NCI-H2029 treated with DMSO at 0.1 percent for 48 hours (cell line): ENCODE results near the gene SPCS3.
"Not testable (repeated sequence)": the region's sequence is repeated elsewhere in the genome, so short reads cannot be mapped to it uniquely, and the experiment has no call there.

Source experiments
- DNase-seq: peaks from one replicate; lab custom pipeline; 2025; lab: John Stamatoyannopoulos, UW

SPCS3 gene

DNA sequence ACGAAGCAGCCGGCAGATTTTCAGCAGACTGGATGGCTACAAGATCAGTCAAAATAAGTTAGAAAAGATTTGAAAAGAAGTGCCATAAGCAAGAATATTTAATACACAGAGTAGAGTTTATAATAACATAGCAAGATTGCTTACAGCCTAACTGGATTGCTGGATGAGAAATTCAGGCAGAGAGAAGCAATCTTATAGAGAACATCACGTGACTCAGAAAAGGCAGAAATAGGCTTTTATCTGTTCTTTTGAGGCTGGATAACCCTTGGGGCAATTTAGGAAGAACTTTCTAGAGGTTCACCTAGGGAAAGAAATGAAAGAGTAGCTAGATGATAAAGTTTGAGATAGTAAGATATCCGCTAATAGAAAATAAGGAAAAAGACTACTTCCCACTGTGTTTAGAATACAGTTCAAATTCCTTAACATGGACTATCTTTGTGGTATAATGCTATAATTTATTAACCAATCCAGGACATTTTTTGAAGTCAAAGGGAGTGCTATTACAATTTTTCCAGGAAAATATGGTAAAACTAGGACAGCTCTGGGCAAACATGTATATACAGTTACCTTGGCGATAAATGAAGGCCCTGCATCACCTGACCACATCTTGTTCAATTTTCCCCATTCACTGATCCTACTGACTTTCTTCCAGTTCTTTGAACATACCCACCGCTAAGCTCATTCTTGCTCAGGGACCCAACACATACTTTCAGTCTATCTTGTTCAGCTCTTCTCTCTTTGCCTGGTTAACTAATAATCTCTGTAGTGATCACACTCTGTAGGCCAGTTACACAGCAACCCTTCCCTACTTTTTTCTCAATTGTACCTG is 12.7 kb upstream of the SPCS3 start:
- DNase-seq = no peak

DNA sequence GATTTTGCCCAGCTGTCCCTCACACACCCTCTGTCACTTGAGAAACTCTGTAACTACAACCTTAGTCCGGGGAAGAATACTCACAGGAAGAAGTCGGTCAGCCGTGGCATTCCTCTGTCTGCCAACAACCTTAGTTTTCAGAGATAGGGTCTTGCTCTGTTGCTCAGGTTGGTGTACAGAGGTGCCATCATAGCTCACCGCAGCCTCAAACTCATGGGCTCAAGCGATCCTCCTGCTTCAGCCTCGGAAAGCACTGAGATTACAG is 12.2 kb upstream of the SPCS3 start:
- DNase-seq = no peak

- no peak for DNase-seq
Observed at GRCh38 chr4:176308441-176308840, 11.3 kb upstream of the SPCS3 start.

DNA sequence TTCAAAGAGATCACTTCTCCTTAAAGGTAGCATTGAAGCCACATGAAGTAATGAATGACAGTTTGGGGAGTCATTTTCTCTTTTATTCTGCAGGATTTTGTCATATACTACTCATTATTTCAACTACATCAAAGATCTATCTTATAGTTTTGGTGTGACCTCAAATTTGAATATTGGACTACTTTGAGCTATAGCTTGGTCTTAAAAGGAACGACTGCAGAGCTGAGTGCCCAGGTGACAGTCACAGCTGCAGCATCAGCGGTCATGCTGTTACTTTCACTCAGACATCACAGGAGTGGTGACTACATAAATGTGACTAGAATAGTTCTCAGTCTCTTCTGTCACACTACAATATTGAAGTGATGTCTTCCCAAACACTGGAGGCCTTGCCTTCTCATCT is 10.7 kb upstream of the SPCS3 start:
- DNase-seq = no peak

GRCh38 chr4:176309772-176310171 is 10.0 kb upstream of the SPCS3 start:
- DNase-seq = no peak

- no peak for DNase-seq
Observed at GRCh38 chr4:176313596-176314336, 6.0 kb upstream of the SPCS3 start.

DNA sequence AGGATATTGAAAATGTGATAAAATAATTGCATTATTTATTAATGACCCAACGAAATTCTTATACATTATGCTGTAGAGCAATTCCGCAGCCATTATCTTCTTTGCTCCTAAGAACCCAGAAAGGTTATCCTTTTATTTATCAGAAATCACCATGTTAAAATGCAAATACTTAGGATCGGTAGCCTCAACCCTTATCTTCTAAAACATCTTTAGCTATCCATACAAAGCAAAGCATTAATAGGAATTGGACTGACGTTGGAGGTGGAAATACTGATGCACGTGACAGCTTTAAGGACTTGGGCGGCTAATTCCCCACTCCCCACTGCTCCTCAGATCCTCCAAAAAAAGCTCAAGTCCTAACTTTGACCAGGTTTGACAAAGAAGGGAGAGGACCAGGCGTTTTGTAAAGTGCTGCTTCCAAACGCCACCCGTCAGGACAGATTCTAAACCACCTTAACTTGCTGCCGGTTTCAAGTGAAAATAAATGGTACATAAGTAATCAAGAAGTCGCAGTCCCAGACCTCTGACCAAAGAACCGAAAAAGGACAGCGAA is 539 bp upstream of the SPCS3 start:
- no peak for DNase-seq

GRCh38 chr4:176320340-176320975 is 692 bp downstream of the SPCS3 start:
- DNase-seq = no peak

DNA sequence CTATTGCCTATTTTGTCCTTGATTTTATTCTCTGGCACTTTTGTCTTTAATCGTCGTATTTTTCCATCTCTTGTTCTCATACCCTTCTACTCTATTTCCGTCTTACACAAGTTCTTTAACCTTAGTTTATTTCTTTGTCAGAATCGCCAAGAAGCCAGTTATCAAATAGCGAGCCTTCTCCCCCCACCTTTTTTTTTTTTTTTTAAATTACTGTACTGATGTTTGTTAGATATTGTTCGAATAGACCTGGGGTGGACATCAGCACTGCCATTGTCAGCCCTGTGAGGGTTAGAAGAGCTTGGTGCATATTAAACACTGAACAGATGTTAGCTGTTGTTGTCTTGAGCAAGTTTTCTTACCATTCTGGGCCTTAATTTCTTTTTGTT is 1.2 kb downstream of the SPCS3 start:
- DNase-seq = no peak

DNA sequence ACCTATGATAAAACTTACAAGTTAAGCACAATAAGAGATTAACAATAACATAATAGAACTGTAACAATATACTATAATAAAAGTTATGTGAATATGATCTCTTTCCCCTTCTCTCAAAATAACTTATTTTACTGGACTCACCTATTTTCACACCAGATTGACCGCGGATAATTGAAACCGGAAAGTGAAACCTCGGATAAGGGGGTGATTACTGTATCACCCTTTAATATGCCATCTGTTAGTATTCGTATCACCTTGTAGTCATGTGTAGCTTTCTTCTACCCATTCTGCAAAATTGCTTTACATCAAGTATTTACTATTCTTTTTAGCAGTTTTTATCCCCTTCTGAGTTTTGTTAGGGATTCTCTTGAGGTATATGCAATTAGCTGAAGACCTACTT is 1.8 kb downstream of the SPCS3 start:
- no peak for DNase-seq

DNA sequence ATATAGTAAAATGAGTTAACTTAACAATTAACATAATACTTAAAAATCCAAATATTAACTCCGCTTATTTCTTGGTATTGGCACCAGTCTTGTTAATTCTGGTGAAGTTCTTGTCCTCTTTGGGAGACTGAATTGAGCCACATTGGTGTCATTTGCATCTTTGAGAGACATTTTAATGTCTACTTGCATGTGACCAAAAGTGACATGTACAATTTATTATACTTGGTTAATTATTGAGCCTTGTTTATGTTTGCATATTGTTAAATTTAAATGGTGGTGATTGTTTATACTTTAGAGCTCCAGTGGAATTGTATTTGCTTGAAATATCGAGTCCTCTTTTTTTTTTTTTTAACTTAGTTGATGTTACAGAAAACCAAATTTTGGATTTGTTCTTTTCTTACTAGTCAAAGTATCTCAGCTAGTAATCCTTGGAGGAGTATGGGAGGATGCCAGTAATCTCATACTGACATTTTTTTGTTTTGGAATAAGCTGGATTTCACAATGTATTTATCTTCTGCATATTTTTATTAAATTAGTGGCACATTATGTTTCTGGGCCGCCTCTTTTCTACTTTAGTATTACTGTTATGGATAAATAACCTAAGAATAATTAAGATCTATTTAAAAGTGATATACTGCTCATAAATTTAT is 3.9 kb downstream of the SPCS3 start:
- no peak for DNase-seq

GRCh38 chr4:176324876-176325275 is 5.1 kb downstream of the SPCS3 start:
- DNase-seq = not testable (repeated sequence)

GRCh38 chr4:176333076-176333475 is 13.3 kb downstream of the SPCS3 start:
- DNase-seq = no peak

DNA sequence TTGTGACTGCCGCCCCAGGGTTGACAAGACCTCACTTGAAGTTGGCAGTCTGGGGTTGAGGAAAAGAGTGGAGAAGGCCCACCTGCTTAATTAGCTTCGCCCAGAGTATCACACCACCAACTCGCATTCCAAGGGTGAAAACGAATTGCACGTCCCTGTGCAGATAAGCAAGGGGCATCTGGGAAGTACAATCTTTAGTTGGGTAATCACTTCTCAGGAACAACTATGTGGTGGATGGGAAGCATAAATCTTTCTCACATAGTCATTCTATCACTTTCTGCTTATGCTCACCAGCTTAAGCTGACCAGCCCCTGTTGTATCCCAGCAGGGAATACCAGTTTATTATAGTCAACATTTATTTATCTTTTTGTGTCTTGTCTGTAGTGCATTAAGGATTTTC is 14.3 kb downstream of the SPCS3 start:
- no peak for DNase-seq

DNA sequence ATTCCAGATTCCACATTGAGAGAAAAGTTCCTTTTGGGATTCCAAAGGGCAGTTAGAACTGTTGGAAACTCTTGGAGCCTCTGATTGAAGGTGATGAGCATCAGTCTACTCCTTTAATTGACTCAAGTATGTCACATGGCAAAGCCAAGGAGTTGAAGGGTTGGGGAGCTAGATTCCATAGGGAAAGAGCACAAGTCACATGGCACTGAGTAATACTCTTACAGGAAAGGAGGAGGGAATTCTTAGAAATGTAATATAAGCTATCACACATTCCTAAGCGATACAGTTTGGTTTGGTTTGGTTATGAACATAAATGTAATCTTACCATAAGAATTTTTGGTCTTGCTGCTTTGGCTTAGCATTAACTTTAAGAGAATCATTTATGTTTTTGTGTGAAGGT is 15.7 kb downstream of the SPCS3 start:
- no peak for DNase-seq

DNA sequence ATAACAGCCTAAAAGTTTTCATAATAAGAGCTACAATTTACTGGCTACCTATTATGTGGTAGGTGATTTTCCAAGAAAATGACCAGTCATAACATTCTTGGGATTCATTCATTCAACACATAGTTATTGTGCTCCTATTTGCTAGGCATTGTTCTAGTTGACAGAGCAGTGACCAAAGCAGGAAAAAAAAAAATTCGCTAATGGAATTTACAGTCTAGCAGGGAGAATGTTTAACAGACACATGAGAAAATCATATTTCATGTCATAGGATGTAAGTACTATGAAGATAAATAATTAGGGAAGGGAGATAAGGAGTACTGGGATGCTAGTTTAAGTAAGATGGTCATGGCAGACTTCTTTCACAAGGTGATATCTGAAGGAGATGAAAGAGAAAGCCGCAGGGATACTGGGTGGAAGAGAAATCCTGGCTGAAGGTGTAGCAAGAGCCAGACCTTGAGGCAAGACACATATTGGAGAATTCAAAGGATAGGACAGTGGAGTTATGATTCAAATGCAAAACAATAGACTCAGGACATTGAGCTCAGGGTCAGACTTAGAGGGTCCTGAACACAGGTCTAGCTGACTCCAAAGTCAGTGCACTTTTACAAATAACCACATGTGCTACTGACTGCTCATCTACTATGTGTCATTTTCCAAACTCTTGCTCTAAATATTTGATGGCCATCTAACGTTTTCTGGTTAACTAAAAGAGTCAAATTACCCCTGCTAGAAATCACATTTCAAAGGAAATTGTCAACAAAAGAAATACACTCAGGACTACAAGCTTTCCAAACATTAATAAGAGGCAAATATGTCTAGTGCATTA is 20.4 kb downstream of the SPCS3 start:
- DNase-seq = no peak

- no peak for DNase-seq
Observed at GRCh38 chr4:176340871-176341685, 21.3 kb downstream of the SPCS3 start.

- DNase-seq = no peak
Observed at GRCh38 chr4:176342384-176342783, 22.6 kb downstream of the SPCS3 start.

- no peak for DNase-seq
Observed at GRCh38 chr4:176343286-176343685, 23.5 kb downstream of the SPCS3 start.

GRCh38 chr4:176345346-176345745 is 25.6 kb downstream of the SPCS3 start:
- not testable (repeated sequence) for DNase-seq

- DNase-seq = not testable (repeated sequence)
Observed at GRCh38 chr4:176346836-176347235, 27.1 kb downstream of the SPCS3 start.
